GM19025 (cell line): ENCODE results near the gene CEP128.
"Not testable (repeated sequence)": the region's sequence is repeated elsewhere in the genome, so short reads cannot be mapped to it uniquely, and the experiment has no call there.

ENCODE experiments used
- ATAC-seq: cut with Tn5 transposase; IDR thresholded peaks from one replicate; pipeline ENCODE4 v1.9.1; 2021; ENCODE audit warnings: mild to moderate bottlenecking, low read depth, moderate library complexity; ENCODE audit not compliant: unreplicated experiment

The CEP128 gene

DNA sequence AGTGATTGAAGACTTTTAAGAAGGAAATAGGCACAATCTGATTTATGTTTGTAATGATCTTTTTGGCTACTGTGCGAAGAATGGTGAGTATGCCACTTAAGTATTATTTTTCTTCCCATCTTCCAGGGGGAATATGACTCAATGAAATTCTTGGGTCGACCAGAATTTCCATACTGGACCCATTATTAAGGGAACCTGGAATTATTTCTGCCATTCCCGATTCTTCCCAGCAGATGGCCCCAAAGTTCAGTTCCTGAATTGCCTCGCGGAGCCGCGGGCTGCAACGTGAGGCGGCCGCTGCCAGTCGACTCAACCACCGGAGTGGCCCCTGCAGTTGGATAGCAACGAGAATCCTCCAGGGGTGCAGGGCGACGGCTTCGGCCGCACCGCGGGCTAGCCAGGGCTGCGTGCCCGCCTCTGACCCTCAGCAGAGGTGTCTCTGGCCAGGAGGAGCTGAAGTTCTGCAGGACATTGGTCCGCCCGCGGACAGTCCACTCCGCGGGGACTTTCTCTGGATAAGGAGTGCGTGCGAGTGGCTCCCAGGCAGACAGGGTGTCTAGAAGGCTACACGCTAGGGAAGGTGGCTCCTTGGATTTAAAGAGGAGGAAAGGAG lies 13.3 kb upstream of the CEP128 start:
- no peak for ATAC-seq

DNA sequence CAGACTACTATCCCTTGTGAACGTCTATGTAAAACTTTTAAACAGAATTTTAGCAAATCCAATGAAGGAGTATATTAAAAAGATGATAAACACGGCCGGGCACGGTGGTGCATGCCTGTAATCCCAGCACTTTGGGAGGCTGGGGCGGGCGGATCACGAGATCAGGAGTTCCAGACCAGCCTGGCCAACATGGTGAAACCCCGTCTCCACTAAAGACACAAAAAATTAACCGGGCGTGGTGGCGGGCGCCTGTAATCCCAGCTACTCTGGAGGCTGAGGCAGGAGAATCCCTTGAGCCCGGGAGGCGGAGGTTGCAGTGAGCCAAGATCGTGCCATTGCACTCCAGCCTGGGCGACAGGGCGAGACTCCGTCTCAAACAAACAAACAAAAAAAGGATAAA lies 11.7 kb upstream of the CEP128 start:
- ATAC-seq = not testable (repeated sequence)

GRCh38 chr14:80951491-80951890 lies 10.0 kb upstream of the CEP128 start:
- ATAC-seq = no peak

DNA sequence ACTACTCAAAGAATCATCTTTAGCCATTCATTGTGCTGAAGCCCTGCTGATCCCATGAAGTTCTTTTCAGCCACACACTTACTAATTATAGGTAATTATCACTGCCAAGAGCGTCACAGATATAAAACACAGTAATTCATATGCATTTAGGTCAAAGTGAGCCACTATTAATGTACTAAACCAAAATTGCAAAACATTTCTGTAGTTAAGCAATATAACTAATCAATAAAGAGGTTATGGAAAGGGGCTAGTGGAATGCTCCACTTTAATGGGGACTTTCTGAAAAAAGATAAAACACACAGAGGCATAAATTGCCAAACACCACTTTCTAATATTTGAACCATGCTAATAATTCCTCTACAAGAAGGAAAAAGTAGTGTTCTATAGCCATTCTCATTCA lies 6.8 kb upstream of the CEP128 start:
- ATAC-seq = no peak

- no peak for ATAC-seq
These were observed 5.3 kb upstream of the CEP128 start for GRCh38 chr14:80946797-80947196.

GRCh38 chr14:80946187-80946586 lies 4.6 kb upstream of the CEP128 start:
- ATAC-seq = no peak

DNA sequence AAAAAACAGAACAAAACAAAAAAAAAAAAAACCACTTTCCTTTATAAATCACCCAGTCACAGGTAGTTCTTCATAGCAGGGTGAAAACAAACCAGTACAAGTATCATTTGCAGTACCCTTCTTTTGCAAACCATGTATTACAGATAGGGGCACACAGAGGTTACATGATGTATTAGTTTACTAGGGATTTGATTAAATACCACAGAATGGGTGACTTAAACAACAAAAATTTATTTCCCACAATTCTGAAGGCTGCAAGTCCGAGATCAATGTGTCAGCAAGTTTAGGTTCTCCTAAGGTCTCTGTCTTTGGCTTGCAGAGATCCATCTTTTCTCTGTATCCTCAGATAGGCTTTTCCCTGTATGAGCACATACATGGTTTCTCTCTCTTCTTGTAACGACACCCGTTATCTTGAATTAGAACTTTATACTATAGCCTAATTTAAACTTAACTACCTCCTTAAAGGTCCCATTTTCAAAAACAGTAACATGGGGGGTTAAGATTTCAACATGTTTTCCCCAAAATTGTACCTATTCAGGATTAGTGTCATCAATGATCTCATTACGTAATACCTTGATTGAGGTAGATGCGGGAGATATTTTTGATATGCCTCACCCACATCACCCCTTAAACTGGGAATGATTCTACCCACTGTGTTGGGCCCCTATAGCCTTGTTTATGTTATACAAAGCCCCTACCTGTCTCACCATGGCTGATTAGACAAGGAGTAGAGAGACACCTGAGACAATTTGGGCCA lies 3.5 kb upstream of the CEP128 start:
- no peak for ATAC-seq

DNA sequence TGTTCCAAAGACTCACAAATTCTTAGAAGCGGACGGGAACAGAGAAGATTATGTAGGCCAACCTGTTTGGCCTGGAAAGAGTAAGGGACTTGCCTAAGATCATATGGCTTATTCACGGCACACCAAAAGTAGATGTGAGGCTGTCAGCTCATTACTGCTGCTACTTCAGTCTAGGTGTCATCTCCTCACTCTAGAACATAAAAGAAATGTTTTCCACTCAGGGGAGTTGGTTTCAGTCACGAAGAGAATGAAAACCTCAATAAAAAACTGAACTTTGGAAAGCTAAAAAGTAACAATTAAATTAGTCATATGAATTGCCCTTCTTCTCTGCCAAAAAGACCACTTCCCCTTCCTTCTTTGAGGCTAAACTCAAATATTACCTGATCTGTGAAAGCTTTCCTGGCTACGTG lies 658 bp upstream of the CEP128 start:
- ATAC-seq = peak; percentile 3

DNA sequence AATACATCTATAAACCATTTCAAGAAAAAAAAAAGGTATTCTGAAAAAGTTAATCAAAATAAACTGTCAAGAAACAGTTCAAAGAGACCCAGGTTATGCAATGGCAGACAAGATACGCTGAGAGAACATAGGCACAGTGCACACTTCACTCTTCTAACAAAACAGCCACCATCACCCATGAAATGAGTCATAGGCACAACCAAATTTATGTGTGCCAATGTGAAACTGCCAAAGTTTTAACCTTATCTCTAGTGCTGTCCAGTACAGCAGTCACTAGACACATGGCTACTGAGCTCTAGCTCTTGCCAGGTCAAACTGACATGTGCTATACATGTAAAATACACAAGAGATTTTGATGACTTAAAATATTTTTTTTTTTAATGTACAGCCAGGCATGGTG lies 1.4 kb downstream of the CEP128 start:
- ATAC-seq = no peak

DNA sequence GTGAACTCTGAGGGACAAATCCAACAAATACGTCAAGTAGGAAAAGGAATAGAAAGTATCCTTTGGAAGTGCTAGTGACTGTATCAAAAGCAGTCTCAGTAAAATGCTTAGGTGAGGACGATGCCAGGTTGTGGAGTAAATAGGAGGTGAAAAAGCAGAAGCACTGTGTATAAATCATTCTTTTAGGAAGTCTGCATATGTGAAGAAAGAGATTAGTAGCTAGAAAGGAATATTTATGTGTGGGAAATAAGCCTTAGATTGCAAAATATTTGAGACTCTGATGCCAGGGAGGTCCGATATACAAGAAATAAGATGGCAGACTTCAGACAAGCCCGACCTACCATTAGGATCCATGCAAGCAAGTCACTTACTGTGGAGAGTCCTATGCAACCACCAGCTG lies 7.9 kb downstream of the CEP128 start:
- ATAC-seq = no peak

GRCh38 chr14:80933282-80933681 lies 8.3 kb downstream of the CEP128 start:
- ATAC-seq = no peak

DNA sequence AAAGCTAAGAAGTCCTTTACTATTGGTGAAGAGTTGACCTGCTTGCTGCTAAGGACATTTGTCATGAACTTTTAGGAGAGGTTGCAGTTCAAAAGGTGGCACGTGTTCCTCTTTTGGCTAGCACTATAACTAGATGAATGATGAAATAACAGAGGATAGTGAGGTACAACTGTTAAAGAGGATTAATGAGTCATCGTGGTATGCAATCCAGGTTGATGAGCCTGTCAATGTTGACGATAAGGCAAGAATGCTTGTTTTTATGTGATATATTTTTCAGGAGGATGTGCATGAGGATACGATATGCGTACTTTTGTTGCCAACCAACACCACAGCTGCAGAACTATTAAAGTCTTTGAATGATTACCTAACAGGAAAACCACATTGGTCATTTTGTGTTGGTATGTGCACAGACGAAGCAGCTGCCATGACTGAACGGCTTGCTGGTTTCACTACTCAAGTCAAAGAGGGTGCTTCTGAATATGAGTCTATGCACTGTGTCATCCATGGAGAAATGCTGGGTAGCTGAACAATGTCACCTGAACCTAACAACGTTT lies 10.6 kb downstream of the CEP128 start:
- peak; percentile 95 for ATAC-seq

GRCh38 chr14:80930095-80930494 lies 11.4 kb downstream of the CEP128 start:
- no peak for ATAC-seq

DNA sequence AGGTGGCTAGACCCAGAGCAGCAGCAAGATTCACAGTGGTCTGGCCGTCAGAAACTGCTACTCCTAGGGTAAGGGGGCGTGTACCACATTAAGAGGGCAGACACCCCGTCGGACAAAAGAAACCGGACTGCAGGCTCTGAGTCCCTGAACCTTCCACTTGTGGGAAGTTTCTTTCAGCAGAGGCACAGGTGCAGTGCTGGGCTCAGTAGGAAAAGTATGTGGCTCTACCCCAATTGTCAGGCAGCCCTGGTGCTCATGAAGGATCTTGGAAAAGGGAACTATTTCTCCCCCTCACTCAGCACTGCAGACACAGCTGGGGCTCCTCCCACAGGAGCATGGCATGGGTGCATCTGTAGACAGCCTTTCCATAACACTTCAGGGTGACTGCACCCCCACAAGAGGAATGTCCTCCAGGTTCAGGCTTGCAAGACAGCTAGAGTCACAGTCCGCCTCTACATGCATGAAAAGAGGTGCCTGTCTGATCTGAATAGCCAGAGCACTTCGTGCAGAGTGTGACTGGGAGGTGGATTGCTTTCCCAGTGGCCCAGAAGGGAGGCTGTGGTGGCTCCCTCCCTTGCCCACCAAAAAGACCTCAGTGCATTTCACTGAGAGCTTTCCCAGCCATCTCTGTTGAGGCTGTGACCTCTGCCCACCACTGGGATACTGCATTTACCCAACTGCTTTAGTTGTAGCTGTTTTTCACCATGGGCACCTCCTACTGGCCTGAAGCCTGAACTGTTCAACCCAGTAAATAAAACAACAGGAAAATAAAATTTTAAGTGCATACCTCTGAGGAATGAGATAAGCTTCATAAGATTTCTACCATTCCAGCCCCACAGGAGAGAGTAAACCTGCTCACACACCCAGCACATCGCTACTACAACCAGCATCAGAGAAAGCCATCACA lies 14.2 kb downstream of the CEP128 start:
- no peak for ATAC-seq

DNA sequence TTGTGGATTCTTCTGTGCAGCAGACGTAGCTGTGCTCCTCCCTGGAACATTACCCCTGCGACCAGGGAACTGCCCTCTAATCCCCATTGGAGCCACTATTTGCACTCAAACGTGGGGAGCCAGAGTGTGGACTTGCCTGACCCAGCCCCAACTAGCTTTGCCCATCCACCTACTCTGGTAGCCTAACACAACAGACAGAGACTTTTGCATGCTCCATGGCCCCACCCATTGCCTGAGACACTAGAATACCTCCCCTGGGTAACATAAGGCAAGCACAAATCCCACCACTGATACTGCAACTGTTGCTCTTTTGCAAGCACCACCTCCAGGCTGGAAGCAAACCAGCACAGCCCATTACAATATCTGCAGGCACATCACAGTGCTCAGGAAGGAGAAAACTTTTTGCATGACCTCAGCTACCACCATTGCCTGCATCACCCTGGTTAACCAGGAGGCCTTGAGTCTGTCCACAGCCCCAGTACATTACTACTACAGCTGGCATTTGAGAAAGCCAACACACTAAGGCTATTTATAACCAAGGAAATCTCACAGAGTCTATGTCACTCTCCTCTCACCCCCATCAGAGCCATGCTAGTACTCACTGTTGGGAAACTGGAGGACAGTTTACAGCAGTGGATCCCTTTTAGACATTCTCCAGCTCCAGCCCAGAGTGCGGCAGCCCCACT lies 15.0 kb downstream of the CEP128 start:
- no peak for ATAC-seq

GRCh38 chr14:80924365-80925103 lies 17.0 kb downstream of the CEP128 start:
- no peak for ATAC-seq

DNA sequence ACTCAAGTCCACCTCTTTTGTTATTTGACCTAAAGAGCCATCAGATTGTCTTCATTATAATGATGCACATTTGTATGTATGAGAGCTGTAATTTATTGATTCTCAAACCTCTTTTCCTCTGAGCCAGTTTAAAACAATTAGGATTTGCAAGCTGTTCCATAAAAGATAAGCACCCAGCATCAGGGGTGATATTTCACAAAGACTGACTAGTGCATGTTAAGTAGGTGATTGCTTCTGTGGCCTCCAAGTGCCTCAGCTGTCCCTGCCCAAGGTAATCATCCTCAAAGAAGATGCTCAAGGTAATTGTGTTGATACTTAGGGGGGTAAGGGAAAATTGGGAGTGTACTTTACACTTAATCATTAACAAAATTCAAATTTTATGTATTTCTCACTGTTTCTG lies 18.2 kb downstream of the CEP128 start:
- ATAC-seq = no peak

DNA sequence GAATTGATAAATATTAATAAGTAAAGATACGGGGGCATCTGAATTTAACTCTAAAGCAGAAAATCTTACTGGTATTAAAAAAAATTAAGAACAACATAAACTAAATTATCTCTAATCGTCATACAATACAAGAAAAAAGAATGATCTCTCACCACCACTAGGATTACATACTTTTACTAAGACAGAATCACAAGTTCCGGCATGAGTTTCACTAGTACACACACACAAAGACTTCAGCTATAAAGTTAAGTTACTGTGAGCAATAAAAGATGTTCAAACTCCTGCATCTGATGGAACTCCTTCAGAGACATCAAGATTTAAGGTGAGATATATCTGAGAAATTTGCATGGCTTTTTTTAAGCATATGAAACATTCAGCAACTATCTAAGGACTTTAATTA lies 21.9 kb downstream of the CEP128 start:
- ATAC-seq = no peak

GRCh38 chr14:80912013-80912412 lies 29.5 kb downstream of the CEP128 start:
- ATAC-seq = not testable (repeated sequence)

- no peak for ATAC-seq
These were observed 34.6 kb downstream of the CEP128 start for GRCh38 chr14:80906946-80907345.
